Activated CD8-positive, alpha-beta memory T cell treated with anti-CD3 and anti-CD28 coated beads for 4 hours (primary cell): ENCODE measurements around the gene SLC35B1.

ENCODE experiments used
- DNase-seq, 2 donors: peaks; one replicate each; pipeline ENCODE4 v3.0.0-alpha.2; 2020; ENCODE audit warnings: low read depth in 2 of 2

Gene SLC35B1

DNA sequence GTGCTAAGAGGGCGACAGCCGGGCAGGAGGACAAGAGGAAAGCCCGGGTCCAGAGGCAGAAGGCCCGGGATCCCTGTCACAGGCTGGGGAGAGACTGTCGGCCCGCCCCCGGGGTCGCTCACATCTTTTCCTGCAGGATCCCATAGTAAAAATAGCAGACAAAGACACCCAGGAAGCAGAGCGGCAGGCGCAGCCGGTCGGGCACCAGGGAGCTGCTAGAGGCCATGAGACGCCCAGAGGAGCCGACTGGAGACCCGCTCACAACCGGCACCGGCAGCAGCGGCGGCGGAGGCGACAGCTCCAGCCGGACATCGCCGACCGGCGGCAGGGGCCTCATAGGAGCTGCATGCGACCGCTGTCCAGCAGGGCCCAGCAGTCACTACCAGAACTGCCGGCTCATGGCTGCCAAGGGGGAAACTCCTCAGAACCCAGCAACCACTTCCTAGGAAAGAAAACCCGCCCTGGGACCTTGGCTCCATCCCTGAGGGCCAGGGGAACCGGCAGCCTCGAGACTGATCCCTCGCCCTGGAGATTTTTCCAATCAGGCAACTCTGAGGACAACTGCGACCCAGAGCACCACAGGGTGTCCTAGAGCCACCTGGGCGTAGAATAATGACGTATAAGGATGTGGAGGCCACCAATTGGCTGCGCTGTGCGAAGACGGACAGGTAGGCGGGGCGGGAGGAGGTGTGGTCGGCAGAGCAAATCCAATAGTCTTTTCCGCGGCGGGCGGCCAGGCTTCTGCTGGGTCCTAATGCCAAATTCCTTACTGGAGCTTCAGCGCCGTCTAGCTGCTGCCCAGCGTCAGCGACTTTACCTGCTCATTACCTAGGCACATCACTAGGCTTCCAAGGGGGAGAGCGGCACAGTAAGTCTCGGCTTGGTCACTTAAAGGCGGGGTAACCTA lies at the start of gene SLC35B1:
Gene SLC35B1 (minus strand): TSS at position 357 of the 907 bp plus-strand sequence. CDS start 131 bp downstream, at position 226.
- DNase-seq: peak; percentile 94 to 98

DNA sequence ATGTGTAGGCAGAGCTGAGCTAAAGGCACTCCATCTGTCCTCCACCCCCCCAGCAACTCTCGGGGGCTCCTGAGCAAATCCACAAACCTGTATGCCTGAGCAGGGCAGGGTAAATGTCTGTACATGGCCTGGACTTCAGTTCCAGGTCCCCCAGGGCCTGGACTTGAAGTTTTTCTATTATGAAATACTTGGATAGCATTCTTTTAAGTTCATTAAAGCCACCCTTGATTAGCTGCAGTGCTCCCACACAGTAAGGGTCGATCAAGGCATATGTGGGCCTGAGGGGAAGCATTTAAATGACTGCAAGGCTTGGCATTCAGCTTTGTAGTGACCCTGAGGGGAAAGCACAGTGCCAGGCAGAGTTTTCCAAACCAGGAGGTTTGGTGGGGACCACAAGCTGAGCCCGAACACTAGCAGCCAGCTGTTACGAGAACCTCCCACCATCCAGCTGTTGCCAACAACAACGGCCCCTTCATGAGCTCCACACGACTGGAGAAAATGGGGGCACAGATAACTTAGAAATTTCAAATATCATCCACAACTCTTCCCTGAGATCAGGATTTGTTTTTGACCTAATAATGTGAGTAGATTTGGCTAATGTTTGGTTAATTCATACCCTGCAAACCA lies 49.5 kb upstream of the SLC35B1 start:
- DNase-seq: no peak

DNA sequence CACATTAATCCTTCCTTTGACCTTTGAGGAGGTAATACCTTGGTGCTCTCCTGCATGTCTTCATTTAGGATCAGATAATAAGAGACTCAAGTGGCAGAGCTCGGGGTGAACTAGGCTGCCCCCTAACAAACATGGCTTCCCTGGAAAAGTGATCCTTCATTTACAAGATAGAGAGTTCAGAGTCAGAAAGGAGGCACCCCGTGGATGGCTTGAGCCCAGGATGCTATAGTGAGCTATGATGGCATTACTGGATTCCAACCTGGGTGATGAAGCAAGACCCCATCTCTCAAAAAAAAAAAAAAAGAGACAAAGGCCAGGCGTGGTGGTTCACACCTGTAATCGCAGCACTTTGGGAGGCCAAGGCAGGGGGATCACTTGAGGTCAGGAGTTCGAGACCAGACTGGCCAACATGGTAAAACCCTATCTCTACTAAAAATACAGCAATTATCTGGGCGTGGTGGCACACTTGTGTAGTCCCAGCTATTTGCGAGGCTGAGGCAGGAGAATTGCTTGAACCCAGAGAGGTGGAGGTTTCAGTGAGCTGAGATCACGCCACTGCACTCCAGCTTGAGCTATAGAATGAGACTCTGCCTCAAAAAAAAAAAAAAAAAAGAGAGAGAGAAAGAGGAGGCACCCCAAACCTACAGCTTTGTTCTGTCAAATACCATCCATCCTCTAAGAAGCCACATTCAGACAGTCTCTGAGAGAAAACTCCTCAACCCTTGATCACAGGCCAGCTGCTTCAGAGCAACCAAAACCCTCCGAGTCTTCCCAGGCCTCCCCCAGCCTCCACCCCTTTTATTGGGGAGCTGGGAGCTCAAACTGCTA lies 48.8 kb upstream of the SLC35B1 start:
- DNase-seq: no peak

DNA sequence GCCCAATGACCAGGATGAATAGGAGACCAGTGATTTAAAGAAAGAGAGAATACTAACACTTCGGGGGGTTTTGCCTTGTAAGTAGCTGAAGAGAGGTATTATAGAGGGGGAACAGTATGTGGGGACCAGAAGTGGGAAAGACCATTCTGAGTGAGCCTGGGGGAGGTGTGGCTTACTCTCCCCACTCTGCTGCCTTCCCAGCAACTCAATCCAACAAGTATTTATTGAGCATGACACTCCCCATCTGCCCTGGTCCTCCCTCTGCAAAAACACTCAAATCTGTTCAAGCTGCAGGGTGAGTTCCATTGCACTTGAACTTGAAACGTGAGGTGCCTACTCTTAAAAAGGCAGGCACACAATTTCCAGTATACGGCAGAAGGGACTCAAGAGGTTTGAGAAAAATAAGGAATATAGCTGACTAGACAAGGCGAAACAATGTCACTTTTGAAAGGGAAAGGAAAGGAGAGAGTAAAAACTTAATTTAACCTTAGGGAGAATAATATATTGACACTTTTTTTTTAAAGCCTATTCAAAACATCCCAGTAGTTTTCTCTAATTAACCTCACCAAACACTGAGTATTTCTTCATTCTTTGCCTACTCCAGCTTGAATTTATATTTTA lies 48.0 kb upstream of the SLC35B1 start:
- no peak for DNase-seq

- no peak for DNase-seq
Measured at GRCh38 chr17:49753959-49754391, 46.2 kb upstream of the SLC35B1 start.

GRCh38 chr17:49752508-49752907 lies 44.7 kb upstream of the SLC35B1 start:
- DNase-seq: no peak

- DNase-seq: no peak
Measured at GRCh38 chr17:49749730-49750129, 42.0 kb upstream of the SLC35B1 start.

GRCh38 chr17:49748791-49749190 lies 41.0 kb upstream of the SLC35B1 start:
- DNase-seq: peak in 1 of 2 donors; percentile 30

- DNase-seq: no peak
Measured at GRCh38 chr17:49748223-49748622, 40.5 kb upstream of the SLC35B1 start.

- DNase-seq: no peak
Measured at GRCh38 chr17:49747632-49748031, 39.9 kb upstream of the SLC35B1 start.

DNA sequence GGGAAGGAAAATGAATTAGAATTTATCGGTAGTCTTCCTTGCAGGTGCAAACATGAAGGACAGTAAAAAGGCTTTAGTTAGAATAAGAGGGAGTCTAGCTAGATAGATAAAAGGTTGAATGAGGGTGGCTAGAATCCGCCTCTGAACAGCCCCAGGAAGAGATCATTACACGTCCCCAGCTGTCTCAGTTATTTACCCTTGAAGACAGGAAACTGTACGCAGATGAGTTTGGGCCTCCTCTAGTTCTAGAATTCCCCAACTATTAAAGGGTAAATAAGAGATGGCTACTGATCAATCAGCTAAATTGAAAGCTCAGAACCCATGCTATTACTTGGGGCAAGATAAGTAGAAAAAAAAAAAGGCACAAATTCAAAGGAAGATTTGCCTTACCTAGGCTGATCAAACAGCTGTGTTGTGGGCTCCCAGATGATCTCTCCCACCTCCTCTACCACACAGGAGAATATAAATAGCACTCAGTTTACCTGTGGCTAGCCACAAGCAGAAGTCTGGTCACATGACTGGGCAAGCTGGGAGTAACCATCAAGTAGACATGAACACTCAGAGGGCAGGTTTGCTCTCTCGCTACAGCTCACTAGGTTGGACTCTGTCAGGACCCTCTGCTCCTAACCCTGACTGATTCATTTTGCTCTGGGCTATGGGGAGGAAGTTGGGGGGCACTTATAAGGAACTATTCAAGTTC lies 39.2 kb upstream of the SLC35B1 start:
- no peak for DNase-seq

DNA sequence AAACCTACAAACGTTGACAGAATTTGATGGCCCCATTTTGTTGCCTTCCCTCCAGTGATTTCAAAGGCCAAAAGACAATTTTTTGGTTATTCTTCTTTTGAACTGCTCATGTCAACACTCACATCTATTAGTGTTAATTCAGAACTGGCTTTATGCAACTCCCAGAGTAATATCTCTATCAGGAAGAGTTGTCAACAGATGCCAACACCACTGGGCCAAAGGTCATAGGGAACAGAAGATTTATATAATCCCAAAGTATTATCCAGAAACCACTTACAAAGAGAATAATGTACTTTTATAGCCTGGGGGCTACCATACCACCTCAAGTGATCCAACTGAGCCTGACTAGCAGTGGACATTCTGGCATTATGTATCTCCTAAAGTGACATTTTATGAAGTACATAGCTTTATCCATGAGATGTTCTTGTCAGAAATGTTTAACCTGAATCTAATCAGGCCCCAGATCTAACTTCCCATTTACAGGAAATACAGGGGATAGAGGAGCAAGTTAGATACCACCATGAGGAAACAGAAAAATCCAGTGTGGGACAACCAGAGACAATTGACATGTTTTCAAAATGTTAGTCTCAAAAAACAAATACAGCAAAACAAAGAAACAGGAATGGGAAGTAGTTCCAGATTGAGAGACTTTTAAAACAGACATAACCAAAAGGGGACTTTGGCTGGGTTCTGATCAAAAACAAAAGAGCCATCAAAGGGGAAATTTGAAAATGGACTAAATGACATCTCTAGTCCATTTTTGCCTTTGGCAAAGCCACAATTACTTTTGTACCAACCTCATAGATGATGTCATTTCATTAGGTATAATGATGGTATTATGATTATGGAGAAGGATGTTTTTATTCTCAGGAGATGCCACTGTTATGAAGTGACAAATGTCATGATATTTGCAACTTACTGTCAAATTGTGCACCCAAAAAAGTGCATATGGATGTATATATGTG lies 37.7 kb upstream of the SLC35B1 start:
- no peak for DNase-seq

DNA sequence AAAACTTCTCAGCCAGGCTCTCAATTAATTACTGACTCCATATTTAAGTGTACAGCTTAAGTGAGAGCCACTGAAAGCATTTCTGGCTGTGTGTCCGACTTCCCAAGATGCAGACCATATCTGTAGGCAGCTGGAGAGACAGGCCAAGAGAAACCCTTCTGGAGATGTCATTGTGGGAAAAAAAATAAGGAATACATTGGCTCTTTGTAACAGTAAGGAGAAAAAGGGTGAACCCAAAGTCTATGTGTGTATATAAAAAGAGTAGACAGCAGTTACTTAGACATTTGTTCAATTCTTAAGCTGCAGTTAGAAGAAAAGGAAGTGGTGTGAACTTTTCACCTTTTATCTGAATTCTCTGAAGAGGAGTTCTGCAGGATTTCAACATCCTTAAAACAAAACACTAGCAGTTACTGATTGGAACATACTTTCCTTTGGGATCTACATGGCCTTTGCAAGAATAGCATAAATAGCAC lies 34.4 kb upstream of the SLC35B1 start:
- no peak for DNase-seq

DNA sequence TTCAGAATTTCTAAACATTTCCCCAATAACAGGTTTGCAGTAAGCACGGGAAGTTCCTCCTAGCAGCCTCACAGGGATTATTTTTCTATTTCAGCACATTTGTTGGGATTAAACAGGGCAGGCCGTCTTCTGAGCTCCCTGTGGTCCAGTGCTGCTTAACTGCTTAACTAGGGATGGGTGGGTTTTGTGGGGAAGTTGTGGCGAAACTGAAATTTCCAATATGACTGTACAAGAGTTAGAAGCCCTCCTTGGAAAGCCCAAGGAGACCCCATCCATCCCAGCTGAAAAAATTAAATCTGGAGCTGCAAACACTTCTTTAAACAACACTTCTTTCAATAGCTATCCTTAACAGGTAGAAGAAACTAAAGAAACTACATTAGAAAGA lies 33.9 kb upstream of the SLC35B1 start:
- DNase-seq: no peak

GRCh38 chr17:49741009-49741691 lies 33.4 kb upstream of the SLC35B1 start:
- no peak for DNase-seq

GRCh38 chr17:49739641-49740271 lies 32.0 kb upstream of the SLC35B1 start:
- peak; percentile 77 to 83 for DNase-seq

GRCh38 chr17:49738456-49739163 lies 30.8 kb upstream of the SLC35B1 start:
- DNase-seq: no peak
